Progenitor cell of endocrine pancreas (in vitro differentiated cells): ENCODE measurements around the gene HILPDA. TPM values are rescaled to one million over a fixed set of nuclear protein-coding genes. Genes with fewer than 3 reads are reported as not detected.
"Not testable (repeated sequence)": the region's sequence is repeated elsewhere in the genome, so short reads cannot be mapped to it uniquely, and the experiment has no call there.

Experiments used
- DNase-seq: peaks from one replicate; pipeline ENCODE4 v3.0.0; 2021; ENCODE audit warnings: low spot score; ENCODE audit not compliant: unreplicated experiment
- H3K27ac Mint-ChIP-seq: 2 replicates; pipeline ENCODE4 v1.8.0; 2021; ENCODE audit warnings: mild to moderate bottlenecking, moderate library complexity, mixed read lengths
- H3K27me3 Mint-ChIP-seq: 2 replicates; pipeline ENCODE4 v1.8.0; 2021; ENCODE audit warnings: mixed read lengths
- H3K36me3 Mint-ChIP-seq: 2 replicates; pipeline ENCODE4 v1.8.0; 2022; ENCODE audit warnings: mixed read lengths; ENCODE audit not compliant: insufficient read depth
- H3K4me1 Mint-ChIP-seq: 2 replicates; pipeline ENCODE4 v1.8.0; 2021; ENCODE audit warnings: low read depth, mixed read lengths
- H3K4me3 Mint-ChIP-seq: 2 replicates; pipeline ENCODE4 v1.8.0; 2021; ENCODE audit warnings: low read depth, mild to moderate bottlenecking, moderate library complexity, mixed read lengths
- H3K9me3 Mint-ChIP-seq: 2 replicates; pipeline ENCODE4 v1.8.0; 2021; ENCODE audit warnings: low read depth, mixed read lengths
- total RNA-seq: library from RNA; stranded (reverse); gene quantifications from 2 replicates; pipeline ENCODE4 v1.2.1, GENCODE V29; 2021
- TF ChIP-seq, protein P1 (sequence below): fragments of 200-600 bp; sonication (generic); IDR thresholded peaks from one replicate; pipeline ENCODE4 v1.5.0; 2021; ENCODE audit warnings: antibody characterized with exemption, mild to moderate bottlenecking; ENCODE audit not compliant: unreplicated experiment

HILPDA gene
- total RNA-seq, 1 donor from 2014 or later = 36.8 TPM

- H3K27me3 Mint-ChIP-seq, H3K36me3 Mint-ChIP-seq, H3K9me3 Mint-ChIP-seq: not testable (repeated sequence)
- Mint-ChIP-seq H3K4me3 (peak within 1 kb of the TSS; percentile 98), H3K27ac (peak within 1 kb of the TSS; percentile 99), H3K4me1 (peaks cover 13% of the 10 kb centered on the region)
- TF ChIP-seq, protein P1, sequence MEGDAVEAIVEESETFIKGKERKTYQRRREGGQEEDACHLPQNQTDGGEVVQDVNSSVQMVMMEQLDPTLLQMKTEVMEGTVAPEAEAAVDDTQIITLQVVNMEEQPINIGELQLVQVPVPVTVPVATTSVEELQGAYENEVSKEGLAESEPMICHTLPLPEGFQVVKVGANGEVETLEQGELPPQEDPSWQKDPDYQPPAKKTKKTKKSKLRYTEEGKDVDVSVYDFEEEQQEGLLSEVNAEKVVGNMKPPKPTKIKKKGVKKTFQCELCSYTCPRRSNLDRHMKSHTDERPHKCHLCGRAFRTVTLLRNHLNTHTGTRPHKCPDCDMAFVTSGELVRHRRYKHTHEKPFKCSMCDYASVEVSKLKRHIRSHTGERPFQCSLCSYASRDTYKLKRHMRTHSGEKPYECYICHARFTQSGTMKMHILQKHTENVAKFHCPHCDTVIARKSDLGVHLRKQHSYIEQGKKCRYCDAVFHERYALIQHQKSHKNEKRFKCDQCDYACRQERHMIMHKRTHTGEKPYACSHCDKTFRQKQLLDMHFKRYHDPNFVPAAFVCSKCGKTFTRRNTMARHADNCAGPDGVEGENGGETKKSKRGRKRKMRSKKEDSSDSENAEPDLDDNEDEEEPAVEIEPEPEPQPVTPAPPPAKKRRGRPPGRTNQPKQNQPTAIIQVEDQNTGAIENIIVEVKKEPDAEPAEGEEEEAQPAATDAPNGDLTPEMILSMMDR = peak; percentile 53
- peak; percentile 71 for DNase-seq
These were observed 21.0 kb downstream of the HILPDA start, which contains the start of gene METTL2B for GRCh38 chr7:128476402-128477335. TSS of gene METTL2B (plus strand) at chr7:128476748. CDS start at chr7:128476766, 18 bp downstream.

DNA sequence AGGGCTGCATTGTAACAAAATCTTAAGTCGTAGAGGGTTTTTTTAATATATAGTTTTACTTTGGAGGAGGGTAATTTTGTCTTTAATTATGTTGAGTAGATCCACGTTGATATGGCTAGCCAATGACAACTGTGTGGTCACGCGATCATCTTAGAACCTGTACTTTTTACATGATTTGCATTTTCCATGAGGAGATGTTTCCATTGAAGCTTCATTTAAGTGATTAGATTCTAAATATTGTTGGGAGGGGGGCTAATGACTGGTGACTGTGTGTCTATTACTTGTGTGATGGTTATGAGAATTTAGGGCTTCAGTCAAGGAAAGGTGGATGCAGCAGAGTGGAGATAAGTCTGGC is 21.6 kb downstream of the HILPDA start:
- H3K9me3 Mint-ChIP-seq, H3K36me3 Mint-ChIP-seq, H3K27me3 Mint-ChIP-seq, DNase-seq: not testable (repeated sequence)
- peak overlapping the region; percentile 99 for H3K27ac Mint-ChIP-seq
- peaks cover 13% of the 10 kb centered on the region for H3K4me1 Mint-ChIP-seq
- H3K4me3 Mint-ChIP-seq = peak overlapping the region; percentile 98

DNA sequence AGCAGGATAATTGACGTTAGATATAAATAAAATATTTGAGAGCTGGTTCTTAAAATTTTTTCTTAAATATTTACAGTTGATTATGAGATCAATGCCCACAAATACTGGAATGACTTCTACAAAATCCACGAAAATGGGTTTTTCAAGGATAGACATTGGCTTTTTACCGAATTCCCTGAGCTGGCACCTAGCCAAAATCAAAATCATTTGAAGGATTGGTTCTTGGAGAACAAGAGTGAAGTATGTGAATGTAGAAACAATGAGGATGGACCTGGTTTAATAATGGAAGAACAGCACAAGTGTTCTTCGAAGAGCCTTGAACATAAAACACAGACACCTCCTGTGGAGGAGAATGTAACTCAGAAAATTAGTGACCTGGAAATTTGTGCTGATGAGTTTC is 23.4 kb downstream of the HILPDA start:
- H3K4me1 Mint-ChIP-seq = peaks cover 13% of the 10 kb centered on the region
- DNase-seq, H3K4me3 Mint-ChIP-seq, H3K27me3 Mint-ChIP-seq, H3K27ac Mint-ChIP-seq, H3K9me3 Mint-ChIP-seq, H3K36me3 Mint-ChIP-seq: not testable (repeated sequence)

- not testable (repeated sequence) for H3K4me3 Mint-ChIP-seq, H3K27ac Mint-ChIP-seq, H3K27me3 Mint-ChIP-seq, DNase-seq, H3K9me3 Mint-ChIP-seq, H3K4me1 Mint-ChIP-seq
- H3K36me3 Mint-ChIP-seq = peaks cover 14% of the 10 kb centered on the region
These were observed 32.5 kb downstream of the HILPDA start for GRCh38 chr7:128488134-128488533.

DNA sequence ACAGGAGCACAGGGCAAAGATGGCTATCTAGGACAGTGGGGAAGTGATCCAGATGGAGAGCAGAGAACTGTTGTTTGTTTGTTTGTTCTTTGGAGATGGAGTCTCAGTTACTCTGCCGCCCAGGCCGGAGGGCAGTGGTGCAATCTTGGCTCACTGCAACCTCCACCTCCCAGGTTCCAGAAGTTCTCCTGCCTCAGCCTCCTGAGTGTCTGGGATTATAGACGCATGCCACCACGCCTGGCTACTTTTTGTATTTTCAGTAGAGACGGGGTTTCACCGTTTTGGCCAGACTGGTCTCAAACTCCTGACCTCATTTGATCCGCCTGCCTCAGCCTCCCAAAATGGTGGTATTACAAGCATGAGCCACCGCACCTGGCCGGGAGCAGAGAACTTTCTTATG is 41.7 kb downstream of the HILPDA start:
- Mint-ChIP-seq H3K4me1 (no peaks in the 10 kb centered on the region), H3K9me3 (no peaks in the 10 kb centered on the region), H3K36me3 (peaks cover 10% of the 10 kb centered on the region), H3K27me3 (no peaks in the 10 kb centered on the region), H3K27ac (no peak overlapping the region), H3K4me3 (no peak overlapping the region)
- no peak for DNase-seq
- TF ChIP-seq, protein P1 = no peak

GRCh38 chr7:128505416-128505815 is 49.7 kb downstream of the HILPDA start:
- not testable (repeated sequence) for H3K27ac Mint-ChIP-seq

GRCh38 chr7:128506819-128507218 is 51.1 kb downstream of the HILPDA start:
- DNase-seq, H3K4me1 Mint-ChIP-seq, H3K9me3 Mint-ChIP-seq, H3K27me3 Mint-ChIP-seq, H3K4me3 Mint-ChIP-seq, H3K27ac Mint-ChIP-seq, H3K36me3 Mint-ChIP-seq: not testable (repeated sequence)

More at GRCh38 chr7:128505416-128505815, 49.7 kb downstream of the HILPDA start:
- H3K4me3 Mint-ChIP-seq, H3K36me3 Mint-ChIP-seq, H3K27me3 Mint-ChIP-seq, H3K9me3 Mint-ChIP-seq, DNase-seq, H3K4me1 Mint-ChIP-seq: not testable (repeated sequence)

- H3K4me1 Mint-ChIP-seq, H3K9me3 Mint-ChIP-seq, H3K27ac Mint-ChIP-seq, H3K36me3 Mint-ChIP-seq, DNase-seq, H3K27me3 Mint-ChIP-seq, H3K4me3 Mint-ChIP-seq: not testable (repeated sequence)
These were observed 51.8 kb downstream of the HILPDA start for GRCh38 chr7:128507321-128507993.

Other genes with a start within 250 kb of the HILPDA start
- gene LEP, start 214.6 kb upstream of the HILPDA start, total RNA-seq = not detected in 2 replicates
- gene RBM28, start 112.0 kb upstream of the HILPDA start, total RNA-seq = 51.0 and 56.7 TPM in 2 replicates
- 0.86 and 2.9 TPM in 2 replicates for gene PRRT4, start 94.2 kb upstream of the HILPDA start, total RNA-seq
- 23.4 and 28.4 TPM in 2 replicates for gene IMPDH1, start 45.9 kb upstream of the HILPDA start, total RNA-seq
- gene METTL2B, start 20.9 kb downstream of the HILPDA start, total RNA-seq = 36.9 and 37.0 TPM in 2 replicates
- 5.1 and 7.4 TPM in 2 replicates for gene GARIN1A, start 216.4 kb downstream of the HILPDA start, total RNA-seq